Endothelial cell (in vitro differentiated cells): ENCODE measurements around the gene CTNNA3. TPM values are rescaled to one million over a fixed set of nuclear protein-coding genes. Genes with fewer than 3 reads are reported as not detected.

ENCODE experiments used
- DNase-seq: peaks from one replicate; pipeline ENCODE4 v3.0.0; 2021; ENCODE audit warnings: low spot score
- H3K27ac Mint-ChIP-seq: one replicate; pipeline ENCODE4 v1.8.0; 2021; ENCODE audit warnings: mixed read lengths, inconsistent platforms; ENCODE audit not compliant: unreplicated experiment
- H3K27me3 Mint-ChIP-seq: one replicate; pipeline ENCODE4 v1.8.0; 2021; ENCODE audit warnings: mild to moderate bottlenecking, moderate library complexity, mixed read lengths, inconsistent platforms; ENCODE audit not compliant: unreplicated experiment
- H3K36me3 Mint-ChIP-seq: one replicate; pipeline ENCODE4 v1.8.0; 2021; ENCODE audit warnings: mild to moderate bottlenecking, low read depth, mixed read lengths, inconsistent platforms; ENCODE audit not compliant: unreplicated experiment
- H3K4me1 Mint-ChIP-seq: one replicate; pipeline ENCODE4 v1.8.0; 2021; ENCODE audit warnings: mild to moderate bottlenecking, mixed read lengths, inconsistent platforms; ENCODE audit not compliant: unreplicated experiment
- H3K4me3 Mint-ChIP-seq: one replicate; pipeline ENCODE4 v1.8.0; 2021; ENCODE audit warnings: mild to moderate bottlenecking, mixed read lengths, inconsistent platforms; ENCODE audit not compliant: unreplicated experiment
- H3K9me3 Mint-ChIP-seq: one replicate; pipeline ENCODE4 v1.8.0; 2021; ENCODE audit warnings: mixed read lengths, inconsistent platforms; ENCODE audit not compliant: unreplicated experiment
- CTCF ChIP-seq: fragments of 200-600 bp; sonication (generic); IDR thresholded peaks from one replicate; pipeline ENCODE4 v1.5.0; 2021; ENCODE audit warnings: antibody characterized with exemption; ENCODE audit not compliant: unreplicated experiment
- total RNA-seq: library from RNA; stranded (reverse); fragmentation: NEBNext Ultra II Directional; extraction: Animal tissue kit (Norgen Biotek cat#: 25700); gene quantifications from one replicate; pipeline ENCODE4 v1.2.1, GENCODE V29; 2021; ENCODE audit not compliant: unreplicated experiment

The CTNNA3 gene
- total RNA-seq, 1 donor from 2014 or later = 2.3 TPM

- no peaks in the 10 kb centered on the region for H3K27me3 Mint-ChIP-seq
- no peaks in the 10 kb centered on the region for H3K9me3 Mint-ChIP-seq
- no peak overlapping the region for H3K27ac Mint-ChIP-seq
- no peaks in the 10 kb centered on the region for H3K4me1 Mint-ChIP-seq
- no peak for DNase-seq
- no peaks in the 10 kb centered on the region for H3K36me3 Mint-ChIP-seq
- no peak for TF ChIP-seq CTCF
- no peak overlapping the region for H3K4me3 Mint-ChIP-seq
Observed at GRCh38 chr10:66398669-66399068, 1297.3 kb downstream of the CTNNA3 start.

DNA sequence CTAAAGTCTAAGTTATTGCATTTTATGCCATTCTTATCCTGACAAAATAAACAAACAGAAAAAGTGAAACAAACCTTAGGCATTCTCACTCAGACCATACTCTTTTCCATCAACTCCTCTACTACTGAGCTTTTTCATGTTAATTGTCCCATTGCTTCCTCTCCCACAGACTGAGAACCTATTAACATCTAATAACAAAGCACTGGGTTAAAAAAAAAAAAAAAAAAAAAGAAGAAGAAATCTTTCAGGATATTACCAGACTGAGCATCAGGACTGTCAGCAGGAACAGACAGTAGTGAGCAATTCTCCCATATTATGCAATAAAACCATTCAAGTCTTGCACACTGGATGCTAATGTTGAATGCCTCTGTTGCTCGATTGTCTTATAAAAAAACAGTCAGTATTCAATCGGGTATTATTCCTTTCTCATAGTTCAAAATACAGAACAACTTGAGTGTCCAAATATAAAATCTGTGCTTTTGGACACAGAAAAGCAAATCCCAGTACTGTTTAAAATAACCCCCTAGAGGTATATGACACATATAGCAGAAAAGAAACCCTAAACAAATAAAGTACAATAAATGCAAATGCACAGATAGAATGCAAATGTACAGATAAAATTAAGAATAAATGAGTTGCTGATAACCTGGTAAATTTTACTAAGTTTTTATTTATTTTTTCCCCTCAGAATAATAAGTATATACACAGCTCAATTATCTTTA, 1301.5 kb downstream of the CTNNA3 start:
- no peak for TF ChIP-seq CTCF
- Mint-ChIP-seq H3K36me3 (no peaks in the 10 kb centered on the region), H3K27ac (no peak overlapping the region), H3K9me3 (no peaks in the 10 kb centered on the region), H3K4me1 (no peaks in the 10 kb centered on the region), H3K27me3 (no peaks in the 10 kb centered on the region), H3K4me3 (no peak overlapping the region)
- no peak for DNase-seq

- TF ChIP-seq CTCF = no peak
- no peak for DNase-seq
- Mint-ChIP-seq H3K27me3 (no peaks in the 10 kb centered on the region), H3K4me1 (no peaks in the 10 kb centered on the region), H3K36me3 (no peaks in the 10 kb centered on the region), H3K27ac (no peak overlapping the region), H3K9me3 (no peaks in the 10 kb centered on the region), H3K4me3 (no peak overlapping the region)
Observed at GRCh38 chr10:66390926-66391325, 1305.1 kb downstream of the CTNNA3 start.

GRCh38 chr10:66381045-66381444, 1315.0 kb downstream of the CTNNA3 start:
- Mint-ChIP-seq H3K9me3 (no peaks in the 10 kb centered on the region), H3K27me3 (peaks cover 3% of the 10 kb centered on the region), H3K27ac (no peak overlapping the region), H3K36me3 (no peaks in the 10 kb centered on the region), H3K4me3 (no peak overlapping the region), H3K4me1 (no peaks in the 10 kb centered on the region)
- no peak for DNase-seq
- no peak for TF ChIP-seq CTCF

DNA sequence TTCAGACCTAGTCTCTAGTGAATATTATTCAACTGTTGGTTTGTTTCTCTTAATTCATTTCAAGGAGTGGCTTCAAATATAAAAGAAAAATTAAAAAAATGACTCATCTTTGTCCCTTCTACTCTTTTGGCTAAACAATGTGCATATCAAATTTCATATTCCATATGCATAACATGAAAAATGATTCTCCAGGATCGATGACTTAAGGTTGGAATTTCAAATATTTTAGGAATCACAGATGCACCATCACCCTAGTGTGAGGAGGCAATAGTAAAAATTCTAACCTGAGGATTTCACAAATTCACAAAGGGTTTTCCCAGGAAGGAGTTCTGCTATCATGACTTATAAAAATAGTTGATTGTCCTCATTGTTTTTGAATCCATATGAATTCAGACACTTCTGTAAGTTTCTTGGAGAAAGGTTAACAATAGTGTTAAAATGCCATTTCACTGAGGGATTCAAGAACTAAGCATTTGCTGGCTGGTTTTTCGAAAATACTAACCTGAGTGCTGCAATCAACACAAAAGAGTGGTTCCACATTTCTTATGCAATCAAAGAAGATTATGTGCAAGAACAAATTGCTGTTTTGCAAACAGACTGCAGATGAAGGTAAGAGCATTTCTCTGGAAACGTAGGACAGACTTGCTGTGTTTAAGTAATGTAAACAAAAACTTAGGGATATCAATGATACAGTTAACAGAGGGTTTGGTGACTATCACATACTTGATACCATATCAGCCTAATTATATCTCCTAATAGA, 1317.7 kb downstream of the CTNNA3 start:
- no peak for TF ChIP-seq CTCF
- H3K4me1 Mint-ChIP-seq = no peaks in the 10 kb centered on the region
- no peaks in the 10 kb centered on the region for H3K27me3 Mint-ChIP-seq
- DNase-seq = no peak
- no peak overlapping the region for H3K4me3 Mint-ChIP-seq
- H3K9me3 Mint-ChIP-seq = no peaks in the 10 kb centered on the region
- H3K27ac Mint-ChIP-seq = no peak overlapping the region
- no peaks in the 10 kb centered on the region for H3K36me3 Mint-ChIP-seq
